HG03108 (cell line): ENCODE measurements around the gene FAM161A.

Experiments
- ATAC-seq: cut with Tn5 transposase; IDR thresholded peaks from one replicate; pipeline ENCODE4 v1.9.1; 2021; ENCODE audit warnings: moderate library complexity; ENCODE audit not compliant: unreplicated experiment

The FAM161A gene

GRCh38 chr2:61786876-61787275 is 67.0 kb downstream of the FAM161A start:
- no peak for ATAC-seq

GRCh38 chr2:61785583-61785982 is 68.3 kb downstream of the FAM161A start:
- ATAC-seq = no peak

GRCh38 chr2:61784643-61785042 is 69.2 kb downstream of the FAM161A start:
- ATAC-seq = no peak

GRCh38 chr2:61775956-61776570 is 77.8 kb downstream of the FAM161A start:
- ATAC-seq = peak; percentile 75
